ENCODE measurements around the gene S1PR5.

S1PR5 gene

DNA sequence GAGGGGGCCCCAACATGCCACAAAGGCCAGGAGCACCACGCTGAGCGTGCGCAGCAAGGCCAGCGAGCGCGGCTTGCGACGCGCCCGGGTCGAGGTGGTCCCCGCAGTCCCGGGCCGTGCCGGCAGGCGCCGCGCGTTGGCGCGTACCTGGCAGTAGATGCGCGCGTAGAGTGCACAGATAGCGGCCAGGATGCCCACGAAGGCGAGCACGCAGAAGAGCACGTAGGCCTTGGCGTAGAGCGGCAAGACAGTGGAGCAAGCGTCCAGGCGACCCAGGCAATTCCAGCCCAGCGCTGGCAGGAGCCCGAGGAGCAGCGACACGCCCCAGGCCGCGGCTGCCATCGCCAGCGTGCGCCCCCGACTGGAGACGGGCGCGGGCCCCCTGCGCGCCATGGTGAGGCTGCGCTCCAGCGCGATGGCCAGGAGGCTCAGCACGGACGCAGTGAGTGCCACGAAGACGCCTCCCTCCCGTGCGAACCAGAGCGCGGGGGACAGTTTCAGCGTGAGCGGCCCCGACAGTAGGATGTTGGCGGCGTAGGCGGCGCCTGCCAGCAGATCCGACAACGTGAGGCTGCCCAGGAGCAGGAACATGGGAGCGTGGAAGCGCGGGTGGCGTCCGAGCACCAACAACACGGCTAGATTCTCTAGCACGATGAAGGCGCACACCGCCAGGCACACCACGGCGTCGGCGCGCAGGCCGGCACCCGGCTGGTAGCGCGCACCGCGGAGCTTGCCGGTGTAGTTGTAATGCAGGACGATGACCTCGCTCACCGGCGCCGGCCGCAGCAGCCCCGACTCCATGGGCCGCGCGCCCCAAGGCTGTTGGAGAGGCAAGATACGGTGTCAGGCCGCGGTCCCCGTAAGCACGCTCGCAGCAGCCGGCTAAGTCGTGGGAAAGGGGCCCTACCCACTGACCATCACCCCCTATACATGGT lies 2.8 kb downstream of the S1PR5 start:
- DNase-seq = peak in 2 of 5 donors; percentile 17 to 35

- no peak for DNase-seq
Observed at GRCh38 chr19:10513223-10513622, 4.0 kb downstream of the S1PR5 start.

- peak; percentile 17 to 57 (median 38) for DNase-seq
Observed at GRCh38 chr19:10510301-10510802, 6.9 kb downstream of the S1PR5 start.

- no peak for DNase-seq
Observed at GRCh38 chr19:10508707-10509106, 8.5 kb downstream of the S1PR5 start.

GRCh38 chr19:10508036-10508435 lies 9.2 kb downstream of the S1PR5 start:
- no peak for DNase-seq

DNA sequence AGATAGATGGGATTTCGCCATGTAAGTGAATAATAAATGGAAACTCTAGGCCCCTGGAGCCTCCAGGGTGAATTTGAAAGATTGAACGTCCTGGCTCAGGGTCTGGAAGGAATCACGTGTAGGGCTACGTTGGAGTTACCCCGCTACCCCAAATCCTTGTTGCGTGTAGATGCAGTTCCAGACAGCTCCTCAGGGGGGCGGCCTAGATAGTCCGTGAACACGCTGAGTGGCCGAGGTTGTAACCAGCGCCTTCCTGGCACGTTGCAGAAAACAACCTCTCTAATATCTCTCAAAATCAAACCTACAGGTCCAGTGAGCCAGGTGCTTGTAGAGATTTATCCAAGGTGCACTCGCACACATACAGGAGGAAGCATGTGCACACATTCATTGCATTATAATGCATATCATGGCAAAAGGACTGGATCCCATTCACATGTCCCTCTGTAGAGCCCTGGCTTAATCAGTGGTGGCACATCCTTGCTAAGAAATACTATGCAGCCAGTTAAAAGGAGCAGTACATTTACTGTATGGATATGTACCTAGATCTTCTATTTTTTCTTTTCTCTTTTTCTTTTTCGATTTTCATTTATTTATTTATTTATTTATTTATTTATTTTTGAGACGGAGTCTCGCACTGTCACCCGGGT lies 11.5 kb downstream of the S1PR5 start:
- peak; percentile 50 to 80 (median 65) for DNase-seq

- peak in 3 of 5 donors; percentile 13 to 46 (median 29) for DNase-seq
Observed at GRCh38 chr19:10503002-10503789, 14.1 kb downstream of the S1PR5 start, which contains the start of gene KEAP1. Gene KEAP1 (minus strand): TSS chr19:10503356. CDS start chr19:10500033, 3,323 bp downstream.

DNA sequence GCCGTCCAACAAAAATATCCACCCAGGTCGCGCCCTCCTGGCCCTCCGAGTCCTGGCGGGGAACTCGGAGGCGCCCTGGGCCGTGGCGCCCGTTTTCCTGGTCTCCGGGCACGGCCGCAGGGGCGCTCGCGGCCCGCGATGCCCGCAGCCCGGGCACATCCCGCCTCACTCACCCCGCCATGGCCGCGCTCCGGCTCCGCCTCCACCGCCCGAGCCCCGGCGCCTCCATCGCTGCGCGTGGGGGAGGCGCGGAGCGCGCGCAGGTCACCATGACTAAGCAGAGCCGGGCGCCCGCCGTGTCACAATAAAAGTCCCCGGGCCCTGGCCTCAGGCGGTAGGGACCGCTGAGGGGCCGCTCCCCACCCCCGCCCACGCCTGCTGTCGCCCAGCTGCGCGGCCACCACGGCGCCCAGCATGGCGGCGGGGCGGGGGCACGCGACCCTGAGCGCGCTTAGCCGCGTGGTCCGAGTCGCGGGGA lies 14.7 kb downstream of the S1PR5 start:
- DNase-seq = peak; percentile 73 to 93 (median 80)

DNA sequence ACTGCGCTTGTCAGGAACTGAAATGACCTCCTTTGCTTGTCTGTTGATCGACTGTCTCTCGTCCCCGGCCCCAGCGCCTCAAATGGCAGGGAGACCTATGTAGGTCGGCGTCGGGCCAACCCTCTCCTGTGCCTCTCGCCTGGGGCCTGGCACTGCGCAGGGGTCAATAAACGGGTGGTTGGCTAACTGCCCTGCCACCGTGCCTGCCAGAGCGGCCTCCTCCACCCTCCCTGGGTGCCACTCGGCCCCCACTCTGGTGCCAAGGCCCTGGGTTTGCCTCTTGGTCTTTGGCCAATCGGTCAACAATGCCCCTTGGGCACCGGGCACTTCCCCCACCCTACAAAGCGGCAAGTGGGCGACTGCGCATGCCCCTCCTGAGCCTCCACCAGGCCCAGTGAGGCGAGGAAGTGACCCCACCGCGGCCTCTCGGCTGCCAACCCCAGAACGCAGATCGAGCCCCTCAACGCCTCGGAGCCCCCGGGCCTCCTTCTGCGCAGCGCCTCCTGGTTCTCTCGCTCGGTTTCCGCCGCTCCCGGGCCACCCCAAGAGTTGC lies 15.2 kb downstream of the S1PR5 start:
- DNase-seq = peak in 2 of 5 donors; percentile 14 to 52

GRCh38 chr19:10500247-10500592 lies 17.0 kb downstream of the S1PR5 start:
- no peak for DNase-seq

DNA sequence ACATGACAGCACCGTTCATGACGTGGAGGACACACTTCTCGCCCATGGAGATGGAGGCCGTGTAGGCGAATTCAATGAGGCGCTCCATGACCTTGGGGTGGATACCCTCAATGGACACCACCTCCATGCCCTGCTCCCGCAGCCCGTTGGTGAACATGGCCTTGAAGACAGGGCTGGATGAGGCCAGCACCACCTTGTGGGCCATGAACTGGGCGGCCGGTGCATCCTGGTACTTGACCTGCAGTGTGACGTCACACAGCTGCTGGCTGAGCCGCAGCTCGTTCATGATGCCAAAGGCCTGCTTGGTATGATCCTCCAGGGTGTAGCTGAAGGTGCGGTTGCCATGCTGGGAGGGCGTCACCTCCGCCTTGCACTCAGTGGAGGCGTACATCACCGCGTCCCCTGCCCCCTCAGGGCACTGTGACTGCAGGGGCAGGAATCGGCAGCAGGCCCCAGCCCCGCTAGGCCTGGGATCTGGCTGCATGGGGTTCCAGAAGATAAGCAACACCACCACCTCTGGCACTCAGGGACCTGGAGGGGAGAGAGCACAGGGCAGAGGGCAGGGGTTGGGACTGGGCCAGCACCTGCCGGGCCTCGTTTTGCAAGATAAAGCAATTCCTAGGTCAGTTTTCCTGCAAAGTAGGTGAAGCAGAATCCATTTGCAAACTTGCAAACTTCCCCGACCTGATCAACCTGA lies 17.5 kb downstream of the S1PR5 start:
- DNase-seq = no peak

GRCh38 chr19:10497371-10497770 lies 19.9 kb downstream of the S1PR5 start:
- DNase-seq = no peak

GRCh38 chr19:10491472-10492047 lies 25.7 kb downstream of the S1PR5 start:
- no peak for DNase-seq

DNA sequence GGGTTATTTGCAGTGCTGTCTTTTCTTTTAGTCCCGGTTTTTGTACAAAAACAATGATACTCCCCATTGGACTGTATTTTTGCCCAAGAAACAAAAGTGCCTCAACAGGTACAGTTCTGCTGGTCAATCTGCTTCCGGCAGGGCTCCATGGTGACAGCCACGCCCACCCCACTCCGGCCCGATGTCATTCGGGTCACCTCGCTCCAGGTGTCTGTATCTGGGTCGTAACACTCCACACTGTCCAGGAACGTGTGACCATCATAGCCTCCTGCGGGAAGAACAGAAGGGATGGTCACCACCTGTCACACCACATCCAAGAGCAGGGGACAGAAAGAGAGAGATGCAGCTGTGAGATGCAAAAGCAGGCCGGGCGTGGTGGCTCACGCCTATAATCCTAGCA lies 30.7 kb downstream of the S1PR5 start:
- no peak for DNase-seq

GRCh38 chr19:10478903-10479384 lies 38.3 kb downstream of the S1PR5 start:
- DNase-seq = peak; percentile 84 to 90 (median 88)

- DNase-seq = no peak
Observed at GRCh38 chr19:10478476-10478875, 38.8 kb downstream of the S1PR5 start.

GRCh38 chr19:10474962-10475451 lies 42.2 kb downstream of the S1PR5 start:
- DNase-seq = no peak

- no peak for DNase-seq
Observed at GRCh38 chr19:10473192-10473591, 44.1 kb downstream of the S1PR5 start.

- peak in 1 of 5 donors; percentile 25 for DNase-seq
Observed at GRCh38 chr19:10471909-10472308, 45.3 kb downstream of the S1PR5 start.

- no peak for DNase-seq
Observed at GRCh38 chr19:10468133-10468532, 49.1 kb downstream of the S1PR5 start.
